HUES6 (cell line): ENCODE results near the gene TWNK.

Experiments used
- H3K27ac ChIP-seq: 2 replicates; pipeline ENCODE4 v1.7.0; 2013; ENCODE audit warnings: low read depth, mild to moderate bottlenecking, low read length, inconsistent platforms
- H3K27me3 ChIP-seq: 2 replicates; pipeline ENCODE4 v1.6.1; 2013; ENCODE audit warnings: low read length; ENCODE audit not compliant: control insufficient read depth, insufficient read depth
- H3K36me3 ChIP-seq: 2 replicates; pipeline ENCODE4 v1.6.1; 2013; ENCODE audit warnings: low read length; ENCODE audit not compliant: control insufficient read depth, insufficient read depth
- H3K4me1 ChIP-seq: 2 replicates; pipeline ENCODE4 v1.6.1; 2013; ENCODE audit warnings: low read length; ENCODE audit not compliant: control insufficient read depth, insufficient read depth
- H3K4me3 ChIP-seq: 2 replicates; pipeline ENCODE4 v1.5.1; 2013; ENCODE audit warnings: low read depth, low read length
- H3K9ac ChIP-seq: one replicate; pipeline ENCODE4 v1.6.1; 2013; ENCODE audit warnings: mild to moderate bottlenecking, low read length
- H3K9me3 ChIP-seq: 2 replicates; pipeline ENCODE4 v1.6.1; 2013; ENCODE audit warnings: low read depth, low read length; ENCODE audit not compliant: control insufficient read depth, insufficient read depth

TWNK gene

DNA sequence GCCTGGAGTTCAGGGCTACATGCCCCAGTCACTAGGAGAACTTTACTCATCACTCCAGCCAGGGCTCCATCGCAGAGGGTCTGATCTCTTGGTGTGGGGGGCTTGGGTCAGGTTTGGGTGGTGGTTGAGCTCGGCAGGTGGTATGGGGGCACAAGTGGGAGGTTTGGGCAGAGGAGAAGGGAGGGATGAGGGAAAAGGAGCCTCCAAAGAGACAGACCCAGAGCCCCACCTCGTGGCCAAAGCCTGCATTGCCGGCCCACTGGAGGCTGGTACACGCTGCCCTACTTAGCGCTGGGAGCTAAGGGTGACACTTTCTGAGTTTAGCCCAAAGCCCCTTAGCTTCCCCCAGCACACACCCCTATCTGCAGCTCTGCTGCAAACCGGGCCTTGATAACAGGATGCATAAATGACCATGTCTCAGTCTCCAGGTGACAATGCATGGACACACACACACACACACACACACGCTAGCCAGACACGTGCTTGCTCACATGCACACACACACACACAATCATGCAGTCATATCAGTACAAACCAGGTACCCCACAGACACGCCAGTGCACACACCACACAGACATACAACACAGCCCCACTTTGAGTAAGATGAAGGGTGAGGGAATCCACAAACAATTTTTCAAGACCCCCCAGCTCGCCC, 27.0 kb downstream of the TWNK start:
- no peak overlapping the region for H3K9ac ChIP-seq
- H3K27ac ChIP-seq: no peak overlapping the region
- H3K27me3 ChIP-seq: peaks cover 45% of the 10 kb centered on the region
- peaks cover 24% of the 10 kb centered on the region for H3K4me1 ChIP-seq
- H3K9me3 ChIP-seq: no peaks in the 10 kb centered on the region
- no peak overlapping the region for H3K4me3 ChIP-seq
- H3K36me3 ChIP-seq: no peaks in the 10 kb centered on the region

DNA sequence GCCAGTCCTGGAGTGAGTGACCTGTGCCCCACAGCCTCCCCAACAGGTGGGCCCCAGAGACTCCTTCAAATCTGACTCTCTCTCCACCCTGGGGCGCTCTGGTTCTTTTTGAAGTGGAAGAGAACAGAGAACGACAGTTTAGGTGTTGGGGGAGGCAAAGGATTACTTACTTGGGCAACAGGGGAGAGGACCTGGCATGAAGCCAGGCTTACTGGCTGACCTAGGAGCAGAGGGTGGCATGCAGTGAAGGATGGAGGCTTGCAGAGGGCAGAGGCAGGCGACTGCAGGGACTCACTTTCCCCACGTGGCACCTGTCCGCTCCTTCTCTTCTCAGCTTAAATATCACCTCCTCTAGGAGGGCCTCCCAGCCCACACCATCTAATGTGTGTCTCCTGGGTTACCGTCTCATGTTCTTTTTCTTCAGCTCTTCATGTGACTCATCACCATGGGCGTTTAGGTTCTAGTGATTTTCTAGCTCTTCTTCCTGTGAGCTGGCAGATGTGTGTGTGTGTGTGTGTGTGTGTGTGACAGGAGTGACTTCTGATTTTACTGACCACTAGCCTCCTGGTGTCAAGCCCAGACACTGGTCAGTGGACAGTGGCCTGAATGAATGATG, 27.7 kb downstream of the TWNK start:
- Histone ChIP-seq H3K9ac (no peak overlapping the region), H3K36me3 (no peaks in the 10 kb centered on the region), H3K4me3 (no peak overlapping the region), H3K4me1 (peaks cover 24% of the 10 kb centered on the region), H3K27me3 (peaks cover 45% of the 10 kb centered on the region), H3K9me3 (no peaks in the 10 kb centered on the region), H3K27ac (no peak overlapping the region)

DNA sequence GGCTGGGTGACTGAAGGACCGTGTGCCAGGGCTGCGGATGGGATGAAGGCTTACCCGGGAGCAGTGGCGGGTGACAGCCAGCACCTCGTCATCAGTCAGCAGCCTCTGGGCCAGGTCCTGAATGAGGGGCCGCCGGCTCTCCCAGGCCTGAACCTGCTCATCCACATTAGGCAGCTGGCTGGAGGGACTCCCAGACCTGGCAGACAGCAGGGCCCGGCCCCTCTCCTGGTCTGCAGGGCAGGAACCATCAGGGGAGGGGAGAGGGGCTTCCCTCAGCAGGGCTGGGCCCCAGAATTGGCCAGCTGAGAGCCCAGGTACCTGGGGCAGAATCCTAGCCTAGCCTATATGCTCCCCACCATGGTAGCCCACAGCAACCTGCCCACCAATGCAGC, 28.2 kb downstream of the TWNK start:
- Histone ChIP-seq H3K9me3 (no peaks in the 10 kb centered on the region), H3K4me3 (no peak overlapping the region), H3K27ac (no peak overlapping the region), H3K4me1 (peaks cover 24% of the 10 kb centered on the region), H3K36me3 (no peaks in the 10 kb centered on the region), H3K9ac (no peak overlapping the region), H3K27me3 (peaks cover 45% of the 10 kb centered on the region)

GRCh38 chr10:101016814-101017213, 29.5 kb downstream of the TWNK start:
- Histone ChIP-seq H3K27me3 (peaks cover 52% of the 10 kb centered on the region), H3K9me3 (no peaks in the 10 kb centered on the region), H3K4me3 (no peak overlapping the region), H3K4me1 (peaks cover 20% of the 10 kb centered on the region), H3K36me3 (no peaks in the 10 kb centered on the region), H3K27ac (no peak overlapping the region), H3K9ac (no peak overlapping the region)

GRCh38 chr10:101018118-101018599, 30.8 kb downstream of the TWNK start:
- H3K27me3 ChIP-seq: peaks cover 52% of the 10 kb centered on the region
- no peak overlapping the region for H3K9ac ChIP-seq
- no peaks in the 10 kb centered on the region for H3K9me3 ChIP-seq
- H3K27ac ChIP-seq: no peak overlapping the region
- H3K4me3 ChIP-seq: peak overlapping the region; percentile 59
- peaks cover 15% of the 10 kb centered on the region; the same call in 1 of the 2 replicates for H3K4me1 ChIP-seq
- H3K36me3 ChIP-seq: no peaks in the 10 kb centered on the region

DNA sequence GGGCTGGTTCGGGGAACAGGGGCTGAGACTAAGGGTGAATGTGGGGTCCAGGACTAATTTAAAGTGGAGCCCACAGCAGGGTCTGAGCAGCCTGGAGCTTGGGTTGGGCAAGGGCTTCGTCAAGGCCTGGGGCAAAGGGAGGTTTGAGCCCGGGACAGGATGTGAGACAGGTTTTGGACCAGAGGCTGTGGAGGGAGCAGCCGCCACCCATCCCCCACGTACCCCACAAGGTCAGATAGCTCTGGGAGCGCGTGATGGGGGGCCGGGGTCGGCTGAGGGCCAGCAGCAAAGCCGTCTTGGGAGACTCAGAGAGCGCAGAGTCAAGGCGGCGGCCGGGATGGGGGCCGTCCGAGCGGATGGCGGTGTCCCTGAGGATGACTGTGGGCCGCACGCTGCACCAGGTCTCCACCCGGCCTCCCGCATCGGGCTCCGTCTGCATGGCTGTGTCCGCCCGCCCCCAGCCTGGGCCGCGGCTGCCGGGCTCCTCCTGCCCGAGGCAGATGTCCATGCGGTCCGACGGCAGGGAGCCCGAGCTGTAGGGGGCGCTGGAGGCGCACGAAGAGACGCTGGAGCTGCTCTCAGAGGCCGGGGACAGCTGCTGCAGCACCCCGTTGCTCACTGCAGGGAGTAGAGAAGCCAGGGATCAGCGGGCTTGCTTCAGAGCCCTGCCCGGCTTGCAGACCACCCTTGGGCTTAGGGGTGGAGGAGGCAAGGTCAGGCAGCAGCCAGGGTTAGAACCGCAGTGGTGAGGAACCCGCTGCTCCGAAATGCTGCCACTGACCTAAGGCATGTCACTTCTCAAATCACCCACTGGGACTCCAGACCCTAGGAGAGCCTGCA, 31.5 kb downstream of the TWNK start:
- Histone ChIP-seq H3K9ac (no peak overlapping the region), H3K4me3 (peak overlapping the region; percentile 59), H3K27ac (no peak overlapping the region), H3K9me3 (no peaks in the 10 kb centered on the region), H3K4me1 (peaks cover 12% of the 10 kb centered on the region; the same call in 1 of the 2 replicates), H3K36me3 (no peaks in the 10 kb centered on the region), H3K27me3 (peaks cover 52% of the 10 kb centered on the region)

DNA sequence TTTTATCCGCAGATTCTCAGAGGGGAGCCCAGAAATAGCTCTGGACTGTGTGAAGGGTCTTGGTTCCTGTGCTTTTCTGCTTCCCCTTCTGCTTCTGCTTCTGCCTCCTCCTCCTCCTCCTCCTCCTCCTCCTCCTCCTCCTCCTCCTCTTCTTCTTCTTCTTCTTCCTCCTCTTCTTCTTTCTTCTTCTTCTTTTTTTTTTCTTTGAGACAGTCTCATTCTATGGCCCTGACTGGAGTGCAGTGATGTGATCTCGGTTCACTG, 32.0 kb downstream of the TWNK start:
- peak overlapping the region; percentile 59 for H3K4me3 ChIP-seq

DNA sequence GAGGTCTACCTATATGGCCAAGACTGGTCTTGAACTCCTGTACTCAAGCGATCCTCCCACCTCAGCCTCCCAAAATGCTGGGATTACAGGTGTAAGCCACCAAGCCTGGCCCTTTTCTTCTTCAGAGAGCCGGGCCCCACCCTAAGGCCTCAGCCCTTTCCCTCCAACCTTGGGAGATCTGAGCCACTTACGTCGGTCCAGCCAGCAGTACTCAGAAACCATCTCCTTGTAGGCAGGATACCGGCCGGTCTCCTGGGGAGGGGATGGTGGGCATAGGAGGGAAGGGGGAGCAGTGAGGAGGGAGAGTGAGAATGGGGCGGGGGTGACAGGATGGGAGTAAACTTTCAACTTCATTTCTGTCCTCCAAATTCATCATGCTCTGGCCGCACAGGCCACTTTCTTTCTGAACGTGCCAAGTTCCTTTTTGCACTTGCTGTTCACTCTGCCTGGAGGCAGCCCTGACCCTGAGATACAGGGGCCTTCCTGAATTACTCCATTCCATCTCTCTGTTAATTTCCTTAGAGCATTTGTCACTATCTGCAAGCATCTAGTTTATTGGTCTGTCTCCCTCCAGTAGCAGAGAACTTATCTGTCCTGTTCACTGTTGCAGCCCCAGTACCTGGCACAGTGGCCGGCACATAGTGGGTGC, 33.2 kb downstream of the TWNK start:
- Histone ChIP-seq H3K27ac (no peak overlapping the region), H3K27me3 (peaks cover 41% of the 10 kb centered on the region), H3K36me3 (no peaks in the 10 kb centered on the region), H3K9me3 (no peaks in the 10 kb centered on the region), H3K4me3 (no peak overlapping the region), H3K9ac (no peak overlapping the region), H3K4me1 (peaks cover 12% of the 10 kb centered on the region; the same call in 1 of the 2 replicates)

More for the DNA sequence above, 32.0 kb downstream of the TWNK start:
- H3K9ac ChIP-seq: no peak overlapping the region
- H3K4me1 ChIP-seq: peaks cover 12% of the 10 kb centered on the region; the same call in 1 of the 2 replicates
- H3K9me3 ChIP-seq: no peaks in the 10 kb centered on the region
- peaks cover 52% of the 10 kb centered on the region for H3K27me3 ChIP-seq
- H3K27ac ChIP-seq: no peak overlapping the region
- H3K36me3 ChIP-seq: no peaks in the 10 kb centered on the region

DNA sequence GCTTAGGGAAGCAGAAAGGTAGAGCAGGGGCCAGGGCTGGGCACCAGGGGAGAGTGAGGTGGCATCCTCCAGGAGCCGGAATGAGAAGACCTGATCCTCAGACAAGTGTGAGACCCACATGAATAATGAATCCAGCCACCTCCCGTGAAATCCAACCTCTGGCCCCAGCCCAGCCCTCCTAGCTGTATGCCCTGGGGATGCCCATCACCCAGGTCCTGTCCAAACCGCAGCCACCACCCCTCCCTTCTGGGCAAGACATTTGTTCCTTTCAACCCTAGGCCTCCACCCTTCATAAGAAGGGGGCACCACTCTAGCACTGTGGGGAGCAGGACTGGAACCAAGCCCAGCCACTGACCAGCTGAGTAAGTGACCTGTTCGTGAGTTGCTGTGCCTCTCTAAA, 33.9 kb downstream of the TWNK start:
- no peaks in the 10 kb centered on the region for H3K36me3 ChIP-seq
- peaks cover 38% of the 10 kb centered on the region for H3K27me3 ChIP-seq
- no peak overlapping the region for H3K27ac ChIP-seq
- H3K4me3 ChIP-seq: no peak overlapping the region
- peaks cover 12% of the 10 kb centered on the region; the same call in 1 of the 2 replicates for H3K4me1 ChIP-seq
- H3K9me3 ChIP-seq: no peaks in the 10 kb centered on the region
- H3K9ac ChIP-seq: no peak overlapping the region

DNA sequence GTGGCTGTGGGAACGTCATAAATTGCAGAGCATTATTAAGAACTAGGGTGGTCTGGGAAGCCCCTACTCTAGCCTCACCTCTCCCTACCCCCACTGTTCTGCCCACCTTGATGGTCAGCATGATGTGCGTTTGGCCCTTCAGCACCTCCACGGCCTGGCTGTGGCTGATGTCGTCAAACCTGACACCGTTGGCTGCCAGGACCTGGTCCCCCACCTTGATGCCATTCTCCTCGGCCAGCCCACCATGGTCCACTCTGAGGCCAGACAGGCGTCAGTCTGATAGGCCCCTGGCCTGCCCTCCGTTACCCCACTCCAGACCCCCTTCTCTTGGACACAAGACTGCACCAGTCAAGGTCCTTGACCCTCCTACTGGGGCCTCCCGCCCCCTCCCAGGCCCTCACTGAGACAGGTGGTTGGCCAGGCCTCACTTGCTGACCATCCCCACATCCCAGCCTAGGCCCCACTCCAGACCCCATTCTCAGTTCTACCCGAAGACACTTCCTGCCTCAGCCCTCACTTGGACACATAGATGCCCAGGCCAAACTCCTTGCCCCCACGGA, 34.4 kb downstream of the TWNK start:
- H3K27me3 ChIP-seq: peaks cover 32% of the 10 kb centered on the region
- no peaks in the 10 kb centered on the region for H3K36me3 ChIP-seq
- no peaks in the 10 kb centered on the region for H3K9me3 ChIP-seq
- no peak overlapping the region for H3K9ac ChIP-seq
- H3K4me1 ChIP-seq: peaks cover 12% of the 10 kb centered on the region; the same call in 1 of the 2 replicates
- no peak overlapping the region for H3K4me3 ChIP-seq
- H3K27ac ChIP-seq: no peak overlapping the region
